ENCODE data around the gene DPP10.

Gene DPP10

GRCh38 chr2:115201386-115201785, 758.9 kb downstream of the DPP10 start (continued):
- TF ChIP-seq ZNF518A (tag by site-specific recombination; conservative IDR thresholded peaks at IDR 0.05; ENCODE audit: low read depth) (no peak), ZNF404 (tag by site-specific recombination; IDR thresholded peaks at IDR 0.05) (no peak), ZNF660 (tag by site-specific recombination; IDR thresholded peaks at IDR 0.05) (no peak), ZNF830 (tag by site-specific recombination; IDR thresholded peaks at IDR 0.05; ENCODE audit: low read depth) (no peak)

GRCh38 chr2:115208493-115209164, 766.2 kb downstream of the DPP10 start:
- Histone ChIP-seq H3K27ac (ENCODE audit: extremely low read depth, low read depth, low read length) (no peak overlapping the region), H3K4me3 (ENCODE audit: low read depth, low read length) (no peak overlapping the region), H3K4me1 (ENCODE audit: control insufficient read depth, insufficient read depth, low read length) (no peaks in the 10 kb centered on the region), H3K9me3 (ENCODE audit: control insufficient read depth, insufficient read depth, low read depth, low read length) (no peaks in the 10 kb centered on the region), H3K36me3 (ENCODE audit: control insufficient read depth in 2 of 2, insufficient read depth in 1 of 2, low read length in 2 of 2) (no peaks in the 10 kb centered on the region)
- ChIA-PET CTCF (no interaction called here), POLR2A (no interaction called here)
- TF ChIP-seq WT1 (tag by site-specific recombination; IDR thresholded peaks at IDR 0.05) (no peak), ZNF221 (tag by site-specific recombination; IDR thresholded peaks at IDR 0.05; ENCODE audit: borderline replicate concordance) (no peak), ZBTB20 (tag by site-specific recombination; IDR thresholded peaks at IDR 0.05) (no peak), SP3 (tag by site-specific recombination; IDR thresholded peaks at IDR 0.05) (no peak), ZNF510 (tag by site-specific recombination; IDR thresholded peaks at IDR 0.05; ENCODE audit: insufficient replicate concordance) (no peak), ZNF391 (tag by site-specific recombination; IDR thresholded peaks at IDR 0.05; ENCODE audit: borderline replicate concordance, low read depth) (no peak), ZNF555 (tag by site-specific recombination; conservative IDR thresholded peaks at IDR 0.05) (no peak), ZSCAN4 (tag by site-specific recombination; IDR thresholded peaks at IDR 0.05) (no peak), GLIS1 (tag by site-specific recombination; IDR thresholded peaks at IDR 0.05) (no peak), ZNF560 (tag by site-specific recombination; IDR thresholded peaks at IDR 0.05; ENCODE audit: borderline replicate concordance) (no peak), GLI4 (tag by site-specific recombination; IDR thresholded peaks at IDR 0.05) (no peak), ZBTB48 (tag by site-specific recombination; IDR thresholded peaks at IDR 0.05) (no peak), TSHZ1 (tag by site-specific recombination; IDR thresholded peaks at IDR 0.05; ENCODE audit: borderline replicate concordance) (no peak), ZNF354C (tag by site-specific recombination; IDR thresholded peaks at IDR 0.05; ENCODE audit: borderline replicate concordance, low read depth) (no peak), ZNF23 (tag by site-specific recombination; IDR thresholded peaks at IDR 0.05; ENCODE audit: borderline replicate concordance) (no peak), ZNF548 (tag by site-specific recombination; IDR thresholded peaks at IDR 0.05) (no peak), ZNF133 (tag by site-specific recombination; IDR thresholded peaks at IDR 0.05) (no peak)
